DMS 273 treated with DMSO at 0.1 percent for 48 hours (cell line): ENCODE results near the gene TFR2.
A peak's percentile ranks its signal among the peaks of the same experiment; 100 is the strongest.

Experiments used
- DNase-seq: peaks from one replicate; lab custom pipeline; 2025; lab: John Stamatoyannopoulos, UW

Gene TFR2

GRCh38 chr7:100654908-100655831 is 13.8 kb upstream of the TFR2 start:
- no peak for DNase-seq

GRCh38 chr7:100649826-100650565 is 8.6 kb upstream of the TFR2 start:
- no peak for DNase-seq

- DNase-seq = no peak
These were observed 1.2 kb upstream of the TFR2 start for GRCh38 chr7:100642534-100642907.

GRCh38 chr7:100641860-100642533 is 645 bp upstream of the TFR2 start:
- DNase-seq = no peak

- no peak for DNase-seq
These were observed 573 bp downstream of the TFR2 start for GRCh38 chr7:100640517-100641440.

GRCh38 chr7:100639995-100640516 is 1.3 kb downstream of the TFR2 start:
- no peak for DNase-seq

GRCh38 chr7:100632951-100633717 is 8.2 kb downstream of the TFR2 start:
- DNase-seq = no peak

- DNase-seq = no peak
These were observed 11.3 kb downstream of the TFR2 start for GRCh38 chr7:100630066-100630465.

GRCh38 chr7:100629117-100629716 is 12.1 kb downstream of the TFR2 start:
- DNase-seq = peak; percentile 12

- DNase-seq = no peak
These were observed 14.2 kb downstream of the TFR2 start for GRCh38 chr7:100627238-100627549.

- no peak for DNase-seq
These were observed 14.7 kb downstream of the TFR2 start for GRCh38 chr7:100626530-100627237.

- no peak for DNase-seq
These were observed 15.3 kb downstream of the TFR2 start for GRCh38 chr7:100626055-100626454.

- DNase-seq = no peak
These were observed 17.2 kb downstream of the TFR2 start for GRCh38 chr7:100623951-100624824.

GRCh38 chr7:100621554-100621953 is 19.8 kb downstream of the TFR2 start:
- no peak for DNase-seq

GRCh38 chr7:100620804-100621203 is 20.5 kb downstream of the TFR2 start:
- DNase-seq = no peak

- no peak for DNase-seq
These were observed 21.1 kb downstream of the TFR2 start for GRCh38 chr7:100620239-100620638.

- no peak for DNase-seq
These were observed 27.0 kb downstream of the TFR2 start for GRCh38 chr7:100614308-100614861.
